ENCODE measurements around the gene GYPC.
"Not testable (repeated sequence)": the region's sequence is repeated elsewhere in the genome, so short reads cannot be mapped to it uniquely, and the experiment has no call there.

Gene GYPC

DNA sequence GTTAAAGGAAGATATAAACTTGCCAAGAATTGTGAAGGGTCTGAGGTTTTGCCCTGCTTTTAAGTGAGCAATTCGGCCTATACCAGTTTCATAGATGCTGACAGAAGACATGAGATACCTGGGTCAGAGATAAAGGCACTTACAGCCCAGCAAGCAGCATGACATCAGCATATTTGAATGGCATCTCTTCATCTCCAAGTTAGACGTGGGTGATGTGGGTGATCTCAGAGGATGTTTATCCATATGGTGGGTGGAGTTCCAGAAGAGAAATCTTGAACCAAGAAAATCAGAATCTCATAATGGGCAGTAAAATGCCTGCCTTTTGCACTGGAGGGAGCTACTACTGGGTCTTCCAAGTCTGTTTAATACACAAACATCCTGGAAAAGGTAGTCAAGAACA lies 44.7 kb downstream of the GYPC start:
- DNase-seq = no peak

DNA sequence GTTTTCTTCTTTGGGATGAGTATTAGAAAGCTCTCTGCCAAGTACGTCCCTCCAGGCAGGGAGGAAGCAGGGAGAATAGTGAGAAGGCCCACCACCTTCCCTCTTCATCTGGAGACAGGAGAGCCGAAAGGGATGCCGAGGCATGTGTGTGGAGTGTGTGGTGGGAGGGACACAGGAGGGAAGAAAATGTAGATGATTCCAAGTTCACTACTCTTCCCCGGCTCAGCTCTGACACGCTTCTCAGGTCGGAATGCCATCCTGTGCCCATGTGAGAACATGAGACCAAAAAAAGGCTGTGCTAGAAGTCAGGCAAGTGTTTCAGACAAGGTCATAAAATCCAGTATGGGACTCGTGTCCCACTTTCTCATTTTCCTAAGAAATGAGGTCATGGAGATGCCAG lies 47.4 kb downstream of the GYPC start:
- DNase-seq = no peak

DNA sequence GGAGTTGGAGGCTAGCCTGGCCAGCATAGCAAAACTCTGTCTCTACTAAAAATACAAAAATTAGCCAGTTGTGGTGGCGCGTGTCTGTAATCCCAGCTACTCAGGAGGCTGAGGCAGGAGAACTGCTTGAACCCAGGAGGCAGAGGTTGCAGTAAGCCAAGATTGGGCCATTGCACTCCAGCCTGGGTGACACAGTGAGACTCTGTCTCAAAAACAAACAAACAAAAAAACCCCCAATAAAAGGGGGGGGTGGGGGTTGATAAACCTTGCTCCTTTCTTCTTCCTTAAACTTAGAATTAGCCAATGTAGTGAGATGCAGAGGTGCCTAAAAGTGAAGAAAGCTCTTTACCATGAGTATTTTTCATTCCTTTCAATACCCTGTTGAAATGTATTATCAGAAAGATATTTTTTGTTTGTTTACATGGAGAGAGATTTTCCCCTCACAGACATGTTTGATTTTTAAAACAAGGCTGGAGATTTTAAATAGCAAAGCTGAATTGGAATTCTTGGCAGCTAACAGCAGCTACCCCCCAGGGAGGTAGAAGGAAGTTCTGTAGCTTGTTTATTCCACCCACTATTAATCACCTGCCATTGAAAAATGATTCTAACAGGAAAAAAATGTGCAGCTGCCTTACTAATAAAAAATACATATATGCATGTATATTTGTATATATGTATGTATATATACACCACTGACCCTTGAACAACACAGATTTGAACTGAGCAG lies 48.6 kb downstream of the GYPC start:
- no peak for DNase-seq

DNA sequence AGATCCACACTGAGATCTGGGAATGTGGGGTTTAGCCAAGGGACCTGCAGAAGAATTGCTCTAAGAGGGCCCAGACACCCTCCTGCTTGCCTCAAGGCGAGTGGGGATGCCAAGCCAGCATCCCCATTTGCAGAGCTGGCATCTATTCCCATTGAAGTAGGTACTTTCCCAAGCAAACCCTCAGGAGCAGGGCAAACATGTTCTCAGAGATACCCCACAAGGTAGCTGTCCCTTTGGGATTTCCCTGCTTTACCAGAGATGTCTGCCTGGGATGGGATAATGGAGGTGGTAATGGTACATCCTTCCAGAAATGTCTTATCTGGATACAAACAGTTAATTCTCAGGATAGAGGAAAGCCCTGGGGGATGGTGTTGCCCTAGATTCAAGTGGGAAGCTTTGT lies 51.2 kb downstream of the GYPC start:
- no peak for DNase-seq

DNA sequence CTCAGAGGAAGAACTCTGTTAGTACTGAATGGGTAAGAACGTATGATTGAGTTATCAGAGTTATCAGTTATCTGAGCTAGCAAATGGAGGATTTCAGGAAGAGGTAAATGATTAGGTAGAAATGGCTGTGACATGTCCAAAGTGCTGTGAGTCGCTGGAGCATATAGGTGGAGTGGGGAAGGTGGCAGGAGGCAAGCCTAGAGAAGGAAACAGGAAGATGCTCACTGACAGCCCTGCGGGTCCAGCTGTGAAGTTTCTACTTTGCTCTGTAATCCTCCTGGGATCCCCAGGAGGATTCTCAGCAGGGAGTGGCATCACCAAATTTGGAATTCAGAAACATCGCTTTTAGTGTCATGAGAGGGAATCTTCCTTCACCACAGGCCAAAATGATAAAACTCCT lies 52.0 kb downstream of the GYPC start:
- no peak for DNase-seq

DNA sequence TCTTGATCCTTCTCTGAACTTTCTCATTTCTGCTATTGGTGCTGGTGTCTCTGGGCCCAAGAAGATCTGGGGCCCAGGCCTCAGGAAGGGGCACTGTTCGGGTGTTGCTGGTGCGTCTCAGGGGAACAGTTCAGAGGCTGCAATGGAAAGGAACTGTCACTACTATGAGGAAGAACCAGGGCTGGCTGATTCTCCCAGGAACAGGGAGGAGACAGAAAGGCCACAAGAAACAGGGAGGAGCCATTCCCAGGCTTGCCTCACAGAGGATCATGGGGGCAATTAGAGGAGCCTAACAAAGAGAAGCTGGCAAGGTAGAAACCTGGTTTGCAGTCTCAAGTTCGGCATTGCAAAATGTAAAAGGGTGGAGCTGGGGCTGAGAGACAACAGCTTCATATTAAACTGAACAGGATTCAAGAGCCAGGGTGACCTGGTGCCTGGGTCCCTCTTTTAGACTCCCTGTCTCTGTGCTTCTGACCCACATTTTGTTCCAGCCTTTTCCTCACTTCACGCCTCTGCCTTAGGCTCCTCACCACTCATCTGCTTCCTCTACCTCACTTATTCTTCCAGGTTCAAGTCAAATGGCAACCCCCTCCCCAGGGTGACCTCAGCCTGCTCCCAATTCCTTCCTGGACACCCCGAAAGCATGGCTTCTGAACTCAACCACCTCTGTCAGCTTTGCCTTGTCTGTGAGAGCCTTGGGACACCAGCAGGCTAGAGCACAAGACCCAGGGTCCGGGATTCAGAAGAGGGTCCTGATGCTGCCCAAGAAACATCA lies 58.4 kb downstream of the GYPC start:
- DNase-seq = no peak

DNA sequence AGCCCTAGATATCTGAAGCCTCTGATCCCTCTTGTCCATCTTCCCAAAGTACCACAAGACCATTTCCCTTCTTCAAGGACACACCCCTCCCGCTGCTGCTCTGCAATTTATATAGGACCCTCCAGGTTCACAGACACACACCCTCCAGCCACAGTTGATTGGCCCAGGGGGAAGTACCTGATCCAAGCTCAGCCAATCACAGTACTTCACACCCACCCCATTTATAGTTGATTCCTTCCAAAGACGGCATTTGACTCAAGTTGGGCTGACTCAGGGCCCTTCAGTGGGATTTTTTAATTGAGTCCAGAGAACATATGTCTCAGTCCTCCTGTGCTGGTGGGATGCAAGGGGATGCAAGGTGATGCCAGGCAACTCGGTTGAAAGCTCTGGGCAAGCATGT lies 59.2 kb downstream of the GYPC start:
- no peak for DNase-seq

DNA sequence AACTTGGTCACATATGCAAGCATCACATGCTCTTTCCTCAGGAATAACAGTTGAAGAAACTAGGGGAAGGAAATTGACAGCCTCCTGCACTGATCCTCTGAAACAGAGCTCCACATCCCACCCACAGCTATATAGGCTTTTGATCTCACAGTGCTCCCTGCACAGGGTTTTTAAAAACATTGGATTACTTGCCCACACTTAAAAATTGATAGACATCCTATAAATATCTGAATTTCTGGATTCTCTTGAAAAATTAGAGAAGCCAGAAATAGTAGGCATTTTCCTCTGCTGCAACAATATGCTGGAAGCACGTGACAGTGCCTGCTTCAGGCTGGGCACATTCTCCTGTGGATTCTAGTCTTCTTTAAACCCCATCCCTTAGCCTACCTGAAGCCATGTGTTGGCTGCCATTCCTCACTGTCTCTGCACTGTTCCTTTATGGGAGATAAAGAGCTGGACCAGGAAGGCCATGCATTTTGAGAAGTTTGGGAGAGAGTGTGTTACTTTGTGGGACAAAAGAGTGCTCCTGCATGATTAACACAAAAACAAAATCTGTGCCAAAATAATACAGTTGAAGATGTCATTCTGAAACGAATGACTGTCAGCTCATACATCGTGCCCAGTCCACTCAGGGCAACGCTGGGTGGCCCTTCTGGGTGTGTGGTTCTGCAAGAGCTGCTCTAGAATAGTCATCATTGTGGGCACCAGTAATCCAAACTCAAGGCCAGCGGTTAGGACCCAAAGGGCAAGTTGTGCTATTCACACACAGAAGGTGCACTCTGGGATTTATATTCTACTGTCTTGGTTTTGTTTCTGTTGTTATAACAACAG lies 59.8 kb downstream of the GYPC start:
- DNase-seq = no peak

DNA sequence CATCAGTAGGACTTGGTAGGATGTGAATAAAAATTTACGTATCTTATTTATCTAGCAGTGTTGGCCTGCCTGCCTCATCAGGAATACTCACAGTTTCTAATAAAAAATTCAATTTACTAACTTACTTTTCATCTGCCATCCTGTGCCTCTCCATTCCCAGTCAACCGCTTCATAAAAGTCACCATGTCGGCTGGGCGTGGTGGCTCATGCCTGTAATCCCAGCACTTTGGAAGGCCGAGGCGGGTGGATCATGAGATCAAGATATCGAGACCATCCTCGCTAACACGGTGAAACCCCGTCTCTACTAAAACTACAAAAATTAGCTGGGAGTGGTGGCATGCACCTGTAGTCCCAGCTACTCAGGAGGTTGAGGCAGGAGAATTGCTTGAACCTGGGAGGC lies 61.3 kb downstream of the GYPC start:
- not testable (repeated sequence) for DNase-seq

DNA sequence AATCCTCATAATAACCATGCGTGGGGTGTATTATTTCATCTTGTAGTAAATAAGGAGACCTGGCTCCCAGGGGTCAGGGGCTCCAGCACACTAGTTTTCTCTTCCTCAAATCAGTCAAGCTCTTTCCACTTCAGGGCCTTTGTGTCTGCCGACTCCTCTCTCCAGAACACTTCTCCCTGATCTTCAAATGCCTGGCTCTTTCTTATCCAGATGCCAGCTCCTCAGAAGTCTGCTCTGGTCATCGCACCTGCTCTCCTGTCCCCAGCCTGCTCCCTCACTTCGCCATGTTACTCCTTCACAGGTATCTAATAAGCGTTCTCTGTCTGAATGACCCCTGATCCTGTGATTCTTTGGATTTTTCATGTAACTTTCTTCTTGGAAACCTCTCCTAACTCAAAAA lies 62.0 kb downstream of the GYPC start:
- no peak for DNase-seq

DNA sequence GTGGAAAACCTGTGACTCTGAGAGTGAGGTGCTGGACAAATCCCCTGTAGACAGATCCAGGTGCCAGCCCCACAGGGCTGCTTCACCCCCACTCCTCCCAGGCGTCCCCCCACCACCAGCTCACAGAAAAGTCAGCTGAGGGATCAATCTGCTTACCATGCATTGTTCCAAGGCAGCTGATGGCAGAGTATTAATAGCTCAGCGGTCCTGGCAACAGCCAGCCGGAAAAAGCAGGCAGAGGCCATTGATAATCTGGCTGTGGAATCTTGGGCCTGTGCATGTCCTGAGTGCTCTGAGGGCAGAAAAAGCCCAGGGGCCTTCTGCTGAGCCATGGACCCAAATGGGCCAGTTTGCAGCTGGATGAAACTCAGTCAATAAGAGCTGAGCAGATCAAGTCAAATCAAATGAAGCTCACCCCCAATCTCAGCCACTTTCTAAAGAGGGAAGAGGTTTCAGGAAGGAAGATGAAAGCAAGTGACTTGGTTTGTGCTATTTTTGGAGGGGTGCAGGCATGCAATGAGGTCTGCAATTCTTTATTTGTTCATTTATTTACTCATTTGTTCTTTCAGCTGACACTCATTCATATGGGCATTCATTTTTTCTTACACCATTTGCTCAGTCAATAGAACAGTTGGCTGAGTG lies 63.4 kb downstream of the GYPC start:
- DNase-seq = no peak

DNA sequence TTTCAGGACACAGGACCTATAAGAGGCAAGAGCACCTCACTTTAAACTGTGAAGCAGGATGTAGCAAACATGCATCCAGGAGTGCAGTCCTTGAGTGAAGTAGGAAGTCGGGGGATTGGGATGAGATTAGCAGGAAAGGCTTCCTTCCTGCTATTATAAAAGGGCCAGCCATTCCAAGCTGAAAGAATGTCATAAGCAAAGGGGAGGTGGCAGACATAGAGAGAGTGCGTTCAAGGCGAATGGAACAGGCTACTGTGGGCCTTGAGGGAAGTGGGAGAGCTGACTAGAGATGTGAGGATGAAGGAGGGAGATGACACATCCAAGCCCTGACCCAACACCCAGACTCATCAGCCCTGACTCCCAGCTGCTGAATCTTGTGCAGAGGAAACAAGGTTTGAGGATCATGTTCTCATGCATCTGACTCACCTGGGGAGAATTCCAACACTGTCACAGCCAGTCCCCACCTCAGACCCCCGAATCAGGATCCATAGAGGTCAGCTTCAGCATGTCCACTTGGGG lies 63.9 kb downstream of the GYPC start:
- DNase-seq = no peak

DNA sequence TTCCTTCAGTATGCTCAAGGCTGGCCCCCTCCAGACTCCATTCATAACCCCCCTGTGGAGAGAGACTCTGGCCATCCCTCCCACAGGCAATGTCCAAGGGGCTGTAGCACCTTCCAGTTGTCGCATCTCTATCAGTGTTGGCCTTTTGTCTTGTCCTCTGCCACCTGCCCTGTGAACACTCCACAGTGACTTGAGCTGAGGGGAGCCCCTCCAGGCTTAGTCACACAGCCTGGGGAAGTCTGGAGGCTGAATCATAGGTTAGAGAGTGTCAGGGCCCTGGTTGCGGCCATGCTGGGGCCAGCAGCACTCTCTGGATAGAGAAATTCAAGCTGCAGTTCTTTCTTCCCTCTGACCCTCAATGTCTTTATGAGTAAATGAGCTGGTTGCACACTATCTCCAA lies 64.7 kb downstream of the GYPC start:
- no peak for DNase-seq

DNA sequence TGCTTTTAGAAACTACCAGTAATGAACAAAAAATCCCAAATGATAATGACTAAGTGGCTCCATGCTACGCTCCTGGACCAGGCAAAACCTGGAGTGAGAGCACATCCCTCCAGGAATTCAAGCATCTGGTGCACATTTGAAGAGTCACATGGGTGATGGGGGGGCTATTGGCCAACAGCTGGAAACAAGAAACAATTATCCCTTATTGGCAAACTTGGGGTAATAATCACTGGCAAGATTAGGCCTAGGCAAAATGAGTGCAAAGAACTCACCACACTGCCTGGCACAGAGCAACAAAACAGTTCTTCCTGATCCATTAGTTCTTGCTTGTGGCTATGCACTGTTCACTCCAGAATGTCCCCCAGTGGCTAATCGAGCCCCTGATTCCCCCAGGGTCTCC lies 66.1 kb downstream of the GYPC start:
- no peak for DNase-seq

DNA sequence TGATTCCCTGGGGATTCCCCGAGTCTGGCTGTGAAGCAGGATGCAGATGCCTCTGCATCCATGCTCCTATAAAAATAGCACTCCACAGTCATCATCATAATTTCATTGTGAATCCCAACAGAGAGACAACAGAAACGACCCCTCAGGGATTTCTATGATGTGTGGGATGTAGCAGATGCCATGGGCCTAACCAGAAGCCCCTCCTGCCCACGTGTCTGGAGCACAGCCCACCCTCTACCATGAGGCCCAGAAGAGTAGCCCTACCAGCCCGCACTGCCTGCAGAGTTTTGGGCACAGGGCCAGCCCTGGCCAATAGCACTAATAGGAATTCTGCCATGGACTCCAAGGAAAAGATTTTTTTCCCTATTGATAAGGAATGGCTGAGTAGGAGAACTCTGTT lies 66.6 kb downstream of the GYPC start:
- no peak for DNase-seq

DNA sequence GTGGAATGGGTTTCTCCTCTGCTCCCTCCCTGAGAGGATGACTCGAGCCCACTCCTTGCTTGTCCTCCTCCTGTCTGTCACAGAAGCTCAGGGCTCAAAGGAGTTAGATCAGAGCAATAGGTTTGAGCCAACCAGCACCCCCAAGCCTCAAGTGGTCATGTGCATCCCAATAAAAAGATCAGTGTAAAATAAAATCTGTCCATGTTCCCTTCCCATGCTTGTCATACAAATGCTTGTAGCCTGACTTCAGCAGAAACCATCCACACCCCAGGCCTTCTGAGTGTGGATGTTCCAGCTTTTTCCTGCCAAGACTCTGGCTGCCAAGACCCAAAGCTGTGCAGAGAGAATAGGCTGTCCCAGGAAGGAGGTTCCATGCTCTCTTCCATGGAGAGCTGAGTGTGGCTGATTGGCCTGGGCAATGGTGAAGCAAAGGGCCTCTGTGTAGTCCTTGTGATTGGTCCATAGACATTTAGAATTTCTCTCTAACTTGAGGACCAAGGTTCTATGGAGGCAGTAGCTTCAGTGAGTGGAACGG lies 67.4 kb downstream of the GYPC start:
- no peak for DNase-seq

DNA sequence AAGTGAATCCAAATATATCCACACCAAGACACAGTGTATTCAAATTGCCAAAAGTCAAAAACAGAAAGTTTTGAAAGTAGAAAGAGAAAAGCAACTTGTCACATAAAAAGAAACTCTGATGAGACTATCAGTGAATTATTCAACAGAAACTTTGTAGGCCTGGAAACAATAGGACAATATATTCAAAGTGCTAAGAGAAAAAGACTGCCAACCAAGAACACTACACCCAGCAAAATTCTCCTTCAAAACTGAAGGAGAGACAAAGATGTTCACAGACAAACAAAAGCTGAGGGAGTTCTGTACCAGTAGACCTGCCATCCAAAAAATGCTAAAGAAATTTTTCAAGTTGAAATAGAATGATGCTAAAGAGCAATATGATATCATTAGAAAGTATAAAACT lies 69.6 kb downstream of the GYPC start:
- no peak for DNase-seq

DNA sequence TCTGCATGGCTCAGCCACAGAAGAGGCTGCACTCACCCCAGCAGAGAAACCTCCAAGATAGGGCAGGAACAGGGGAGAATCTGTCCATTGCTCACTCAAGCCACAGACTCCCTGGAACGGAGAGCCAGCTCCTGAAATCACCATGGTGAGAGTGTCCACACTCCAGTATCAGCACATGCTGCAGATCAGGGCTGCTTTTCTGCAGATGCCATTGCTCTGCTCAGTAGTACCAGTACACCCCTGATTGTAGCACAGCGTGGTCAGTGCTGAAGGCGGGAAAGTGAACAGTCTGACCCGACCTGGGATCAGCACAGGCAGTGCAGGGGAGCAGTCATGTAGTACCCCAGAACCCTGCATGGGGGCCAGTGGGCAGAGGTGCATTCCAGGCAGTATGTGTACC lies 73.9 kb downstream of the GYPC start:
- DNase-seq = no peak

DNA sequence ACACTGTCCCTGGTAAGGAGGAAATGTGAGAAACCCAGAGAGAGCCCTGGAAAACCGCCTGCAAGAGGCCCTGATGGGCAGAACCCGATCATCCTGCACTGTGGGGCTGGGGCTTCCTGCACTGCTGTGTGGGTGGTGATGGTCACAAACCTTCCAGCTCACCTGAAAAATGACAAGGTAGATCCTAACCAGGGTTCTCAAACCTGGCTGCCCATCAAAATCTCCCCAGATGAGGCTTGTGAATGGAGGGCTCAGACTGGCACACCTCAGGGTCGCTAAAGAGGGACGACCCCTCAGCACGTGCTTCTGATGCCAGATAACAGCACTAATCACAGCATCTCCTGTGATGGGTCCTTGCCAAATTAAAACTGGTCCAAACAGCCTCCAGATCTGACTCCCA lies 74.7 kb downstream of the GYPC start:
- DNase-seq = no peak

DNA sequence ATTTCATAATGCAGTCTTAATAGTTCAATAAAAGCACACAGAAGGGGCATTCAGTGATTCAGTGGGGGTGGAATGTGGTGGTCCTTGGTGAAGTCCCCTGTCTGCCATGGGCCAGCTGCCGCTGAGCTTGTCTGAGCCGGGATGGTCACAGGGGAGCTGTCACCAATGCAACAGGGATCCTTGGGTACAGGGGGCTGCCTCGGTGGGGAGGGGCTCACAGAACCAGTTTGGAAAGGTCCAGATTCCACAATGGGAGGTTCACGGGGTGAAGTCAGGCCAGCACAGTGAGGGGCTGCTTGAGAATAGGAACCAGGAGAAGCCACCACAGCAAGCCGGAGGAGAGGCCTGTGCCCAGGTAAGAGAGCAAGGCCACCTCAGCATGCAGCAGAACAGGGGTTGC lies 75.4 kb downstream of the GYPC start:
- no peak for DNase-seq

DNA sequence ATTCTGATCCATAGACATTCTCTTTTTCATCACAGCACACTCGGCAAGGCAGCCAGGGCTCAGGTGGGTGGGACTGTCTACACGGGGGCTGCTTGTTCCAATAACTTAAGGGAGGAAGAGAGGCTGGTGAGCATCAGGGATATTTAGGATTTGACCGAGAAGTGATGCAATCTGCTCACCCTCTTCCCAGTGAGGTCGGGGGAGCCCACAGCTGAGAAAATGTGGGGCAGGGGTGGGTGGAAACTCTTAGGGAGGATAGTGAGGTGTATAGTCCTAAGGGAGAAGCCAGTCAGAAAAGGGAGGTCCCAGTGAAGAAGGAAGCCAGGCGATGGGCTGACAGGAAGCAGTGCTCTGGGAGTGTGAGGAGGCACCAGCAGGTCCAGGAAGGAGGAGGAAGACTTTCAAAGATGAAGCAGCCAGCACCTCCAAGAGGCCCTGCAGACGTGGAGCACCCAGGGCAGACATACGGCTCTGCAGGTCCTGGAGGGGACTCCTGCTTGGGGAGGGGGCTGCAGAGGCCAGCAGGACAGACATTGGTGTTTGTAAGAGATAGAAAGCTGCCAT lies 76.8 kb downstream of the GYPC start:
- DNase-seq = no peak

DNA sequence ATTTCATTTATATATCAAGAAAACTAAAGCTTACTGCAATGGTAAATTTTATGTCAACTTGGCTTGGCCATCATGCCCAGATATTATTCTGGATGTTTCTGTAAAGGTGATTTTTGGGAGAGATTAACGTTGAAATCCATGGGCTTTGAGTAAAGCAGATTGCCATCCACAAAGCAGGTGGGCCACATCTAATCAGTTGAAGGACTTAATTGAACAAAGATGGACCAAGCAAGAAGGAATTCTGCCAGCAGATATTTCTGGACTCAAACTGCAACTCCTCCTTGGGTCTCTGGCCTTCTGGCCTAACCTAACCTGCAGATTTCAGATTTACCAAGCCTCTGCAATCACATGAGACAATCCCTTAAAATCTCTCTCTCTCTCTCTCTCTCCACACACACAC lies 77.8 kb downstream of the GYPC start:
- no peak for DNase-seq

Data from NCI-H2171 (cell line).